DMS 273 (cell line): Measurements from ENCODE around the gene SLC35E3.

Source experiments
- DNase-seq: peaks from one replicate; lab custom pipeline; 2025; ENCODE audit not compliant: unreplicated experiment; lab: John Stamatoyannopoulos, UW

SLC35E3 gene

DNA sequence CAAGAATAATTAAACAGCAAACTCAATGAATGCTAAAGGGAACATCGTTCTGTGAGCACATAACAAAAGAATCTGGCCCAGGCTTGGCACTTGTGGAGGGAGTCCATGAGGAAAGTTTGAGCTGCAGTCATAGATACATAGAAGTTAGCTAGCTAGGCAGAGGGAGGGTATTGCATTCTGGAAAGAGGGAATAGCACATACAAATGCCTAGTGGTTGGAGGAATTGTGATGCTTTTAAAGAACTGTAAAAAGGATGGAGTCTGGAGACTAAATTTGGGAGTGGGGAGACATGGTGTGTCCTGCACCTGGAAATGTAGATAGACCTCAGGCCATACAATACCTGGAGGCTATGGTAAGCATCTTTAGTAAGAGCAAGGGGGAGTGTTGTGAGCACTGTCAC is 24.0 kb downstream of the SLC35E3 start:
- no peak for DNase-seq

- no peak for DNase-seq
Measured at GRCh38 chr12:68771223-68771925, 25.4 kb downstream of the SLC35E3 start.

- no peak for DNase-seq
Measured at GRCh38 chr12:68772714-68773113, 26.7 kb downstream of the SLC35E3 start.

DNA sequence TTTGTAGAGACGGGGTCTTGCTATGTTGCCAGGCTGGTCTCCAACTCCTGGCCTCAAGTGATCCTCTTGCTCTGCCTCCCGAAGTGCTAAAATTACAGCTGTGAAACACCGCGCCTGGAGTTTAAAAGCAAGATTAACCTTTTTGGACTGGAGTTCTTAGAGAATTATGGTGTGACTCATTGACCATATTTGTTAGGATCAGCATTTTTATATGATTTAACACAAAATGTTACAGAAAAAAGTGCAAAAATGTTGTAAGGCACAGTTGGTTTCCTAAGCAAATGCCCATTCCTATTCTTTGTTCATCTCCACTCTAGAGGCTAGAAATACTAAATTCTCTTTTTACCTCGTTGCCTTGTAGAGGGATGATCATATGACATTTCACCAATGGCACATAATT is 27.6 kb downstream of the SLC35E3 start:
- DNase-seq = no peak

DNA sequence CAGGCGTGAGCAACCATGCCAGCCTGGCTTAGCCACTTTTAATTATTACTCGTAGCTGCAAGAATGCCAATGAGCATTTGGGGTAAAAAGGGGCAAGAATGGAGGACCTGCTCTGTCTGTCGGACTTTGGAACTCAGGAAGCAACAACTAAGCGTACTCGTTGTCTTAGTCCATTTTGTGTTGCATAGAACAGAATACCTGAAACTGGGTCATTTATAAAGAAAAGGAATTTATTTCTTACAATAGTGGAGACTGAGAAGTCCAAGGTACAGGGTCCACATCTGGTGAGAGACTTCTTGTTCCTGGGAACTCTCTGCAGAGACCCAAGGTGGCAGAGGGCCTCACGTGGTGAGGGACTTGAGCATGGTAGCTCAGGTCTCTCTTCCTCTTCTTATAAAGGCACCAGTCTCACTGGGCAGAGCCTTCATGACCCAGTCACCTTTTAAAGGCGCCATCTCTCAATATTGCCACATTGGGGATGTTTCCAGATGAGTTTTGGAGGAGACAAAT is 29.2 kb downstream of the SLC35E3 start:
- DNase-seq = no peak

- no peak for DNase-seq
Measured at GRCh38 chr12:68776976-68777610, 31.1 kb downstream of the SLC35E3 start.

GRCh38 chr12:68779280-68779679 is 33.3 kb downstream of the SLC35E3 start:
- no peak for DNase-seq

DNA sequence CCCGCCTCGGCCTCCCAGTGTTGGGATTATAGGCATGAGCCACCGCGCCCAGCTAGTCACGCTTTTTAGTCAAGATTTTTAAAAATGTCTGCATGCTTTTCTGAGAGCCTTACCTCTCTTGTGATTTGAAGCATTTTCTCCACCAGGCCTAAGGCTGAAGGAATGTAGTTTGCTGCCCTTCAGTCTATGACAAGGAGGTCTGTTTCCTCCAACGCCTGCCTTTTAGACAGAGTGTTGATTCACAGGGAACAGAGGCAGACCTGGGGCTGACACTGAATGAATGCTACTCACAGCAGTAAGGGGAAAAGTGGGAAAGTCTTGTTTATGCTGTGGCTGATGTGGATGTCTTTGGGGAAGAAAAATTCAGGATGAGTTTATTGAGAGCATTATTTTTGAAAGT is 34.8 kb downstream of the SLC35E3 start:
- DNase-seq = no peak

- no peak for DNase-seq
Measured at GRCh38 chr12:68781728-68782127, 35.8 kb downstream of the SLC35E3 start.

- no peak for DNase-seq
Measured at GRCh38 chr12:68784015-68784414, 38.0 kb downstream of the SLC35E3 start.

DNA sequence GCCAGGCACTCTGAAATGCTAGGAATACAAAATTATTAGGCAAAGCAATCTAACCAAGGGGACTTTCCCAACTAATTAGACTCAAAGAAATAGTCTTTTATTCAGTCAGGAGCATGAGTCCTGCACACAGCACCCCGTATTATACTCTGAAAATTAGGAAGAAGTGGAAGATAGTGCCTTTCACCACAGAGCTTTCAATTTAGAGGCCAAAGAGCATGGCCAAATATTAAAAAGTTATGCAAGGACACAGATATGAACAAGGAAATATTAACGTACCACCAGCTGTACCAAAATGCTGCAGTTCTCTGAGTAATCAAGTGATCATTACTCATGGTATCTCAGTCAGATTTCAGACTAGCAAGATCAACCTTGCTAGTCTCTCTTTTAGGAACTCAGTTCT is 39.4 kb downstream of the SLC35E3 start:
- DNase-seq = no peak

- DNase-seq = no peak
Measured at GRCh38 chr12:68785823-68786222, 39.8 kb downstream of the SLC35E3 start.

DNA sequence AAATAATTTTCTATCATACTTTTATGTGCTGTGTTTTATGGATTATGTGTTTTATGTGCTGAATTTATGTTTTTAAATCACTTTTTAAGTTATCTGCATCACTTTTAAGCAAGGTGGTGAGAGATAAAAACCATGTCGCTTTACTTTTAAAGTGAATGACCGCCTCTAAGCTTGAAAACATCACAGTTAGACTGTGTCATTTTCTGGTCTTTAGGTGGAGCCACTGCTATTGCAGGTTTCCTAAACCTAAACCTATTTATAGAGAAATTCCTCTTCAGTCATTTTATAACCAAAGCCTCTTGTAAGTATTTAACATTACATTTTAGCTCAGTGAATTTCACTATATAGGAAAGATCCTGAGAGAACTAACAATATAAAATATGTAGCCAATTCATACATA is 41.0 kb downstream of the SLC35E3 start:
- DNase-seq = no peak

DNA sequence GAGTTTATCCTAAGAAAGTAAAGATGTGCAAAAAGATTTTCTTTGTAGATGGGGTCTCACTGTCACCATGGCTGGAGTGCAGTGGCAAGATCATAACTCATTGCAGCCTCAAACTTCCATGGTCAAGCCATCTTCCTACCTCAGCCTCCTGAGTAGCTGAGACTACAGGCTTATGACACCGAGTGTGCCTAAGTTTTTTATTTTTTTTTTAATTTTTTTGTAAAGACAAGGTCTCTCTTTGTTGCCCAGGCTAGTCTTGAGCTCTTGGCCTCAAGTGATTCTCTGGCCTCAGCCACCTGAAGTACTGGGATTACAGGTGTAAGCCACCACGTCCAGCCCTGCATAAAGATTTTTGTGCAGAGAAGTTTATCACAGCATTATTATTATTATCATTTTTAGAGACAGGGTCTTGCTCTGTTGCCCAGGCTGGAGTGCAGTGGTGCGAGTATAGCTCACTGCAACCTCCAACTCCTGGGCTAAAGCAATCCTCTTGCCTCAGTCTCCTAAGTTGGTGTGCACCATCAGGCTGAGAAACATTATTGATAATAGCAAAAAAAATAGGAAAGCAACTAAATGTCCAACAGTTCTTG is 42.7 kb downstream of the SLC35E3 start:
- no peak for DNase-seq

DNA sequence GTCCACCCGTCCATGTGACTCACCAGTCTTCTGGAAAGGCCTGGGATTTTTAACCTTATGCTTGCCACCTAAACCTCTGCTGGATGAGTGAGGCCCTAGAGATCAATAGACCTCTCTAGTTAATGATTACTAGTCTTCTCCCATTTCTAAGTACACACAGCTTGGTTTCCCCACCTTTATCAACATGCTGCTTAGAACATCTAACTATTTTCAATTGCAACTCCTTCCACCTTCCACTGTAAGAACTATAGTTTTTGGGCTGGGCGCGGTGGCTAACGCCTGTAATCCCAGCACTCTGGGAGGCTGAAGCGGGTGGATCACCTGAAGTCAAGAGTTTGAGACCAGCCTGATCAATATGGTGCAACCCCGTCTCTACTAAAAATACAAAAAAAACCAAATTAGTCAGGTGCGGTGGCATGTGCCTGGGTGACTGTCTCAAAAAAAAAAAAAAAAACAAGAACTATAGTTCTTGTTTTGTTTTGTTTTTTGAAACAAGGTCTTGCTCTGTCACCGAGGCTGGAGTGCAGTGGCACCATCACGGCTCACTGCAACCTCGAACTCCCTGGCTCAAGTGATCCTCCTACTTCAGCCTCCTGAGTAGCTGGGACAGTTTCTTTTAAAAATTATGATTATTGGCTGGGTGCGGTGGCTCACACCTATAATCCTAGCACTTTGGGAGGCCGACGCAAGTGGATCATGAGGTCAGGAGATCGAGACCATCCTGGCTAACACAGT is 43.3 kb downstream of the SLC35E3 start:
- no peak for DNase-seq

DNA sequence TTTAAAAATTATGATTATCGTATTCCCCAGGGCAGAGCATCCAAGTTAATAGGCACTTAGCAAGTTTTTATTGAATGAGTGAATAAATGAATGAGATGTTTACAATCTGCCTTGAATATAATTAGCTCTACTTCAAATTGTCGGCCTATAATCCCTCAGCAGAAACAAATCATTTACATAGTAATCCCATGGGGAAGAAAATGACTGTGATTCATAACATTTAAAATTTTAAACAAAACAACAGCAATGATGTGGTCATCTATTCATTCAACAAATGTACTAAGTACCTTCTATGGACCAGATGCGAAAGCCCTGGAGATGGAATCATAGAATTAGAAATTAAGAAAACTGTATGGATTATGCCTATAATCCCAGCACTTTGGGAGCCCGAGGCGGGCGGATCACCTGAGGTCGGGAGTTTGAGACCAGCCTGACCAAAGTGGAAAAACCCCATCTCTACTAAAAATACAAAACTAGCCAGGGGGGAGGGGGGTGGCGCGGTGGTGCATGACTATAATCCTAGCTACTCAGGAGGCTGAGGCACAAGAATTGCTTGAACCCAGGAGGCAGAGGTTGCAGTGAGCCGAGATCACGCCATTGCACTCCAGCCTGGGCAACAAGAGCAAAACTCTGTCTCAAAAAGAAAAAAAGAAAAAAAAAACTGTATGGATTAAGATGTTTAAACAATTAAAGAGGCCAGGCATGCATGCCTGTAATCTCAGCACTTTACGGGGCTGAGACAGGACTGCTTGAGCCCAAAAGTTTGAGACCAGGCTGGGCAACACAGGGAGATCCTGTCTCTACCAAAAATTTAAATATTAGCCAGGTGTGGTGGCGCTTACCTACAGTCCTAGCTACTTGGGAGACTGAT is 44.3 kb downstream of the SLC35E3 start:
- no peak for DNase-seq

GRCh38 chr12:68790952-68791234 is 44.9 kb downstream of the SLC35E3 start:
- DNase-seq = no peak

GRCh38 chr12:68791897-68792481 is 46.0 kb downstream of the SLC35E3 start:
- DNase-seq = no peak

GRCh38 chr12:68792952-68793351 is 47.0 kb downstream of the SLC35E3 start:
- peak; percentile 60 for DNase-seq

GRCh38 chr12:68793436-68793835 is 47.5 kb downstream of the SLC35E3 start:
- DNase-seq = no peak
